Measurements from ENCODE around the gene MED10.
"Not testable (repeated sequence)": the region's sequence is repeated elsewhere in the genome, so short reads cannot be mapped to it uniquely, and the experiment has no call there.

The MED10 gene

DNA sequence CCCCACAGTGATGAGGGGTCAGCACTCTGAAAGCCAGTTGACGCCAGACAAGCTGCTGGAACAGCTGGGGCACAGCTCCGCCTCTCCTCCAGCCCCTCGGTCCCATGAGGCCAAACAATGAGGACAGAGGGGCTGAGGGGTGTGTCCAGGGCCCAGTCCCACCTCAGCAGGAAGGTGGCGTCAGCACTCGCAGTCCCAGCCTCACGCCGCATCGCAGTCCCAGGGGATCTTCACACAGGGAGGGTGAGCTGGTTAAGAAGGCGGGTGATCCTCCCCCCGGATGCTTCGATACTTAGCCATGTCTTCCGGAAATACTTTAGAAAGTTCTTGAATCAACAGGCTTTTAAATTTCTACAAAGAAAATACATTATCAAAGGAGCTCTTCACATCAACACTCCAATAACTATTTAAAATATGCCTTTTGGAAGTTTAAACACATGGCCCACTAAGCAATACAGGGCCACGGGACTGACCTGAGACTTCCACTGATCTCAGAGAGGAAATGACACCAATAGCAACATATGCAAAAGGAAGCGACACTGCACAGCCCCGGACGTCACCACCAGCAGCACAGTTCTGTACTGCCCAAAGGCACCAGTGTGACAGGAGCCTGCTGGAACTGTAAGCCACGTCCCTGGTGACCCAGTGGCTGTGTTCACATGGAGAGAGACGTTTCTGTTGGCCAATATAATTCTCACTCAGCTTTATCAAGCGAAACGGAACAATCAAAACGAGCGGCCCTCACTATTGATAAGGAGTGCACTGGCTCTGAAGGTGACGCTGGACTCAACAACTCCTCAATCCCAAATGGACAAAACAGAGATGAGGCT, 5.9 kb downstream of the MED10 start:
- DNase-seq = no peak

GRCh38 chr5:6371079-6371810, 7.1 kb downstream of the MED10 start:
- no peak for DNase-seq

DNA sequence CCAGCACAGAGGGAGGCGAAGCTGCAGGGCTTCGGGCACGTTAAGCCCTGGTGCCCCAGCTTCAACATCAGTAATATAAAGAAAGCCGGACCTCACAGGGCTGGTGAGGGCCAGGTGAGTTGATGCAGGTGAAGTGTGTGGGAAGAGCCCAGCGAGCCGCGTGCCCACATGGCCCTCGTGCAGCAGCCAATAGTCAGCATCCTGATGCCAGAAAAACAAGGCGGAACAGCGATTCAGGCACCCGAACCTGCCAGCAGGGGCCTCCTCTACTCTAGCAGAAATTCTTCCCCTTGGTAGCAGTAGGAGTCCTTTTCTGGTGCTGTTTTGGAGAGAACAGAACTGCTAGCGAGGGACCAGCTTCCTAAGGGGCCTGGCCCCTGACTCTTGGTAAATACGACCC, 7.8 kb downstream of the MED10 start:
- DNase-seq = no peak

GRCh38 chr5:6365977-6366590, 12.3 kb downstream of the MED10 start:
- DNase-seq = no peak

DNA sequence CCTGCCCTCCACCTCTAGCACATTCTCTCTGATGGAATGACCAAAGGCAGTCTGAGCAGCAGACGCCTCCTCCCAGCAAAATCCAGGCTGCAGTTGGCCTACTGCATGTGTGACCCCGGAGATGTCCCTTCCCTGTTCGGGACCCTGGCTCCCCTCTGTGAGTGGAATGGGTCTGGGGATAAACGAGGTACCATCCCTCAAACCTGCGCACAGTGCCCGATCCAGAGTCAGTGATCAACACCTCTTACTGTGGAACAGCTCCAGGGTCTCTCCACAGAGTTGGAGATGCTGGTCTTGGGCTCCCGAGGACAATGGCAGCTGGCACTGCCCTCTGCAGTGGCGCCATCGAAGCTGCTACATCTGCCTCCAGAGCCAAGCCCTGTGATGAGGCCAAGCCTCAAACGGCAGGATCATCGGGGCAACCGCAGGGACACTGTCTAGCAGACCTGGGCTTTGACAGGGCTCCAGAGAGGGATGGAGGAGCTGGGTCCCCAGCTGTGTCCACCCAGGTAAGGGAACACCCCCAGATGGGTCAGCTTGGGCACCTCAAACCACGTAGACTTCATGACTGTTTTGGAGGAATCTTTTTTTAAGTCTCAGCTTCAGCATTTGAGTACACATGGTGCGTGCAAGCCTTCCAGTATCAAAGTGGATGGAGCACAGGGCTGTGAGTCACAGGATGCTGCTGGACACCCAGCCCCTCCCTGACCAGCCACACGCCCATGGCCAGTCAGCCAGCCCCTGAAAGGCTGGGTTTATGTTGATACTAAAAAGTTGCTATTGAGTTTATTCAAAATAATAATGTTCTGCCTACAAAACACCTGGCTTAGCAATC, 13.0 kb downstream of the MED10 start:
- no peak for DNase-seq

DNA sequence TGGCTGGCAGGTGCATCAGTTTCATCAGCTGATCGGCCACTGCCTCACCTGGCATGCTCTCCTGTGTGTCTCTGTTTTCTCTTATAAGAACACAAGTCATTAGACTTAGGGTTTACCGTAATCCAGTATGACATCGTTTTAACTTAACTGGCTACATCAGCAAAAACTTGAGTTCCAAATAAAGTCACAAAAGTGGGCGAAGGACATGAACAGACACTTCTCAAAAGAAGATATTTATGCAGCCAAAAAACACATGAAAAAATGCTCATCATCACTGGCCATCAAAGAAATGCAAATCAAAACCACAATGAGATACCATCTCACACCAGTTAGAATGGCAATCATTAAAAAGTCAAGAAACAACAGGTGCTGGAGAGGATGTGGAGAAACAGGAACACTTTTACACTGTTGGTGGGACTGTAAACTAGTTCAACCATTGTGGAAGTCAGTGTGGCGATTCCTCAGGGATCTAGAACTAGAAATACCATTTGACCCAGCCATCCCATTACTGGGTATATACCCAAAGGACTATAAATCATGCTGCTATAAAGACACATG, 14.8 kb downstream of the MED10 start:
- DNase-seq = not testable (repeated sequence)

GRCh38 chr5:6362846-6363245, 15.5 kb downstream of the MED10 start:
- no peak for DNase-seq

DNA sequence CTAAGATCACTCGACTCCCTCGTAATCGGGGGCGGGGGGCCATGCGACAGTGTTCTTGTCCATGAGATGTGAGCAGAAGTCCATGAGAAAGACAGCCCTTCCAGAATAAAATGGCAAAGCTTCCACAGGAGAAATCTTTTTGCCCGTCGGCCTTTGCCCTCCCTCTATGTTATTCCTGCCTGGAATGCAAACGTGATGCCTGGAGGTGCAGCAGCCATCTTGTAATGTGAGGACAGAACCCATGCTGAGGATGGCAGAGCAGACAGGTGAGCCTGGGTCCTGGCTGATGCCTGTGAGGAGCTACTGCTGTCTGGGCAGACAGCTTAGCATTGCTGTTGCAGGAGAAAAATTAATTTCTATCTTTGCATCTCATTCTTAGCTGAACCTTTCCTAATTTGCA, 17.2 kb downstream of the MED10 start:
- no peak for DNase-seq

DNA sequence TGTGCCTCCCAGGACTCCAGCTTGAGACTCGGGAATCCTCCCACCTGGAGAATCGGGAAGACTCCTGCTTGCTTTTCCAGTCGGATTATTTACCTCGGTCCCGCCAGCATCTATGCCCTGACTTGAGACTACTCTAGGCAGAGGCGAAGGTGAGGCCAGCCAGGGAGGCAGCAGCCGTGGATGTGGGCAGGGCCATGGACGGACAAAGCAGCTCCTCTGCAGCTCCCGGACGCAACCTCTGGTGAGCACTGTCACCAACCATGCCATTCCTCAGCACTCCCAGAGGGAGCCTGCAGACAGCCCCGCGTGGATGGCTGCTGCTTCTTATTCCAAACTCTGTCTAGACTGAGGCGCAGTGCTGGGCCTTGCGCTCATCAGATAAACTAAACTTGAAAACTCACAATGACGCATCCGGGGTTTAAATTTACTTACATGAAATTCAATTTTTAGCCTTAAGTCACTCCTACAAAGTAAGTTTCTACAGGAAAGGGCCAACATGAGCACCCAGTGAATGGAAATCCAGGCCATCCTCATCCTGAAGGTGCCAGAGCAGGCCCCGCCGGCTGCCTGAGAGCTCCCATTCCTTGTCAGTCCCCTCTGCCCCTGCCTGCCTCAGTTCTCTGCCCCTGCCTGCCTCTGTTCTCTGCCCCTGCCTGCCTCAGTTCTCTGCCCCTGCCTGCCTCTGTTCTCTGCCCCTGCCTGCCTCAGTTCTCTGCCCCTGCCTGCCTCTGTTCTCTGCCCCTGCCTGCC, 17.8 kb downstream of the MED10 start:
- DNase-seq = no peak

DNA sequence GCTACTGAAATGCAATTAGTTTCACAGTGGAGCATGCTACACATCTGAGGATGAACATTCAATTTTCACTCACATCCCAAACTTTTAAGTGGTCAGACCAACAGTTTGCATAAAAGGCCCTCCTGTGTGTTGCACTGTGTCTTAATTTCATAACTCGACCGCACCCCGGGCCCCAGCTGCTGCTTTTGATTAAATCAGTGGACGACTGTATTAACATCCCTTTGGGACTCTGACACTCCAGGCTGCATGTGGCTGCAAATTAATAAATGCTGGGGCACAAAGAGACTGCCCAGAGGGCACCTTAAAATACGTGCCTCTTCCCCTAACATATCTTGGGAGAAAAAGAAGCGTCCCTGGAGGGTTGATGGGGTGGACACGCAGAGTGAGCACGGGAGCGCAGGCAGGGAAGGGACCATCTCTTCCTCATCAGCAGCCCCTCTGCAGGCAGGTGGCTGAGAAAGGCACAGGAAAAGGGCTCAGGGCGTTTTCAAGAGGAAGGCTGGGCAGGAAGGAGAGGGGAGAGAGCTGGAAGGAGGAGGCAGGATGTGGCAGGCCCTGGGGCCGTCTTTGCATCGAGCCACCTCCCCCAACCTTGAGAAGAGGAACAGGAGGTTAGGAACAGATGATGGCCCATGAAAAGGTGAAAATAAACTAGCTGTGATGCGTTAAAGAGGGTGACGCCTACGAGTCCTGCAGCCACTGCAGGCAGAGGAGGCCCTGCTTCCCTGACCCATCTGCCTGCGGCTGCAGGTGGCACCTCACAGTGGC, 18.6 kb downstream of the MED10 start:
- no peak for DNase-seq

- DNase-seq = no peak
Observed at GRCh38 chr5:6358434-6358820, 19.9 kb downstream of the MED10 start.

GRCh38 chr5:6357817-6358433, 20.4 kb downstream of the MED10 start:
- DNase-seq = not testable (repeated sequence)

DNA sequence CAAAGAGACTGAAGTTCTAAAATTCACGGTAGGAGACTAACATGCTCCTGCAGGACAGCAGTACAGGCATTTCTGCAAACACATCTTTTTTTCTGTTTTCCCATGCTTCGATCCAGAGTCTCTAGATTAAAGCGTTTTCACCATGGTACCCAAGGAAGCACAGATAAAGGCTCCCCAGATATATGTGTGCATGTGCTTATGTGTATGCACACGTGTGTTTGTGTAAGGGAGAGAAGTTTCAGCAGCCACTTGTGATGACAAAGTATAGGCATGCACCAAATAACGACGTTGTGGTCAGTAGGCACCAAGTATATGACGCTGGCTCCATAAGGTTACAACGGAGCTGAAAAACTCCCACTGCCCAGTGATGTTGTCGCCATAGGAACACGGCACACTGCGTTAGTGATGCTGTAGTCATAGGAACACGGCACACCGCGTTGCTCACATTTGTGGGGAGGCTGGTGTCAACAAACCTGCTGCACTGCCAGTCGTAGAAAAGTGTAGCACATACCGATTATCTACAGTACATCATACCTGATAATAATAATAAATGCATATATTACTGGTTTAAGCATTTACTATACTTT, 21.7 kb downstream of the MED10 start:
- no peak for DNase-seq

GRCh38 chr5:6355294-6355693, 23.1 kb downstream of the MED10 start:
- no peak for DNase-seq

DNA sequence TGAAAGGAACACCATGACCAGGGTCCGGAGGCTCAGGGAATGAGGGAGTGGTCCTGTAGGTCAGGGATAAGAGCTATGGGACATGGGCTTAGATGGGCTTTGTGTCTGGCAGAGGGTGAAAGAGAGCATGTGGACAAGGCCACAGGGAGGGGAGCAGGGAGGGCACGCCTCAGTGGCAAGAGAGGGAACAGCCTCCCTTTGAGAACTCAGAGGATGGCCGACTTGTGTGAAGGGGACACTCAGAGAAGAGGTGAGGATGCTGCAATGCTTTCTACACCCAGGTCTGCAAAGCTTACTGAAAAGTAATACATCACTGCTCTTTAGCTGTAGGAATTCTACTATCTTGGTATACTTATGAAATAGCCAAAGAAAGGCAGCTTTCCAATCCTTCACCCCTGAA, 23.5 kb downstream of the MED10 start:
- DNase-seq = no peak

DNA sequence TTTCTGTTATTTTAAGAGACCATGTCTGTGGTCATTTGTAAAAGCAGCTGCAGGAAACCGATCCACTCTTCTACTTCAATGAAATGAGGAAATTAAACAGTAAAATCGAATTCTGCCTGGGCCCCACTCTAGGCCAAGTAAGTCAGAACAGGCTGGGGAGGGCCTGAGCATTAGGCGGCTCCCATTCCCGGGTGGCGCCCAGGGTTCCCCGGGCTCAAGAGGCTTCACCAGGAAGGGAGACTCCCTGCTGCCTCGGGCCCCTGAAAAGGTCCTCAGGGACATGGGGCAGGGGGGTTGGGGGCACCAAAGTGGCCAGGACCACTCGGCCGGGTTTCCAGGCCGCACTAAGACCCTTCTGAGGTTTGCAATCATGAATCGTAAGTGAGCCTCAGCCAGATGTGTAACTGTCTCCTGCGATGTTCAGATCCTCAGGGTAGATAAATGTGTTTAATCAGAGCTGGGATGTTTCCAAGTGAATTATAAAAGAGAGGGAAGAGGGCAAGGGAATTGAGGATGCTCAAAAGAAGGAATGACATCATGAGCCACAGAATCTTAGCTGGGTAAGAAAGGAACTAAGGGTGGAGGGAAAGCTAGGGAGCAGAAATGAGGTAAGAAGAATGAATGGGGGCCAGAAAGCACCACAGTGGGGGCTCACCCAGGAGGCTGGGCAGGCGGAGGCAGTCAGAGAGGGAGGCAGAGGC, 24.6 kb downstream of the MED10 start:
- no peak for DNase-seq

- no peak for DNase-seq
Observed at GRCh38 chr5:6350277-6351090, 27.9 kb downstream of the MED10 start.

DNA sequence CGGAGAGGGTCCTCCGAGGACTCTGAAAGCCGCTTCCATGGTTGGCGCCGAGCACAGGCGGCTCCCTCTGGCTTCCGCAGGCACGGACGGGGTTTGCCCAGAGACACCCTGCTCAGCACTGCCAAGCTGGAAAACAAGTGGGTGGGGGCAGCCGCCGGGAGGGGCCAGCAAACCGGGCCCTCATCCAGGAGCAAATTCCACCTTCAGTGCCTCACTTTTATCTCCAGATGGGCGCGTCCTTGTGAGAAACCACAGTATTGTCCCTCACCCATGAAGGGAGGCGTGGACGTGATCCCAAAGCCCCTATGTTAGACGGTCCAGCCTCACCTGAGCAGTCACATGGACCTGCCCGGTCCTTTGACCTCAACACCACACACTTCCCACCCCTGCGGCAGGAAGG, 29.0 kb downstream of the MED10 start:
- DNase-seq = no peak

Data from SIG-M5 (cell line).